Cardiac muscle cell (in vitro differentiated cells and primary cell): Measurements from ENCODE around the gene PSMA5. TPM values are rescaled to one million over a fixed set of nuclear protein-coding genes. Genes with fewer than 3 reads are reported as not detected.
A peak's percentile ranks its signal among the peaks of the same experiment; 100 is the strongest.

Experiments used
- DNase-seq, 2 donors: peaks; one replicate each; pipeline versions ENCODE4 v3.0.0 to v3.0.0-alpha.2; 2010 to 2017; ENCODE audit warnings: low read depth in 1 of 2, low spot score in 1 of 2
- H3K27ac ChIP-seq: fragments of 200-600 bp; sonication (generic); 2 replicates; pipeline ENCODE4 v1.5.1; 2016
- H3K27me3 ChIP-seq: fragments of 200-600 bp; sonication (generic); 2 replicates; pipeline ENCODE4 v1.6.0; 2016; ENCODE audit warnings: control low read depth
- H3K36me3 ChIP-seq: fragments of 200-600 bp; sonication (generic); 2 replicates; pipeline ENCODE4 v1.5.1; 2016; ENCODE audit warnings: control low read depth
- H3K4me1 ChIP-seq: fragments of 200-600 bp; sonication (generic); 2 replicates; pipeline ENCODE4 v1.8.1; 2017; ENCODE audit warnings: low read depth, mild to moderate bottlenecking, mixed run types
- H3K4me3 ChIP-seq: fragments of 200-600 bp; sonication (generic); 2 replicates; pipeline ENCODE4 v1.5.1; 2016; ENCODE audit warnings: mild to moderate bottlenecking
- H3K9me3 ChIP-seq: fragments of 200-600 bp; sonication (generic); 2 replicates; pipeline ENCODE4 v1.5.1; 2017; ENCODE audit warnings: low read depth, mild to moderate bottlenecking, control low read depth
- CTCF ChIP-seq: IDR thresholded peaks from 2 replicates; pipeline ENCODE4 v1.5.1; 2012; ENCODE audit warnings: low read depth, mild to moderate bottlenecking, low read length
- polyA plus RNA-seq: library from polyadenylated mRNA; unstranded; fragments of >200 nt; fragmentation: Nextera tagmentation; extraction: Ambion mirVana; gene quantifications from 2 replicates; pipeline ENCODE4 v1.2.1, GENCODE V29; 2016
- total RNA-seq: library from RNA; depleted of rRNA; stranded (reverse); fragments of >200 nt; gene quantifications from 2 replicates; pipeline ENCODE4 v1.2.3, GENCODE V29; 2016

Gene PSMA5
- total and polyA plus RNA-seq, 2 experiments from 2014 or later = 24.8 to 103 TPM

- peak in 1 of 2 donors; percentile 35 for DNase-seq
- H3K9me3 ChIP-seq = no peaks in the 10 kb centered on the region
- H3K27ac ChIP-seq = peak overlapping the region; percentile 82
- H3K4me3 ChIP-seq = peak overlapping the region; percentile 89
- H3K4me1 ChIP-seq = peaks cover 12% of the 10 kb centered on the region
- no peaks in the 10 kb centered on the region for H3K27me3 ChIP-seq
- TF ChIP-seq CTCF = no peak
- H3K36me3 ChIP-seq = peaks cover 7% of the 10 kb centered on the region
Observed at GRCh38 chr1:109425391-109426280, 612 bp downstream of the PSMA5 start.

DNA sequence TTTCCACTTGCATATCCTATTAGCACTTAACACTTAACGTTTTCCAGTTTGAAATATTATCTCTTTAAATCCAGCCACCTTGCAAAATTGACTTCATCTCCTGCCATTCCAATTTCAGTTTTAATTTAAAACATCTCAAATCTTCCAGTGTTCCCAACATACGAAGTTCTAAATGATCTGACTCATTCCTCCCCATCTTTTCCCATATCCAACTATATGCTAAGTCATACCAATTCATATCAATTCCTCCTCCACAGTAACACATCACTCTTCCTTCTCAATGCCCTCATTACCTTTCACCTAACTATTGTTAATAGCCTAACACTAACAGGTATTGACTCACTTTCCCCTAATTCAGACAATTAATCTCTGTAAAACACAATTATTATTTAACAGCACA is 2.8 kb downstream of the PSMA5 start:
- H3K4me3 ChIP-seq = no peak overlapping the region
- no peak for DNase-seq
- H3K9me3 ChIP-seq = no peaks in the 10 kb centered on the region
- peaks cover 12% of the 10 kb centered on the region for H3K4me1 ChIP-seq
- no peaks in the 10 kb centered on the region for H3K27me3 ChIP-seq
- no peak overlapping the region for H3K27ac ChIP-seq
- peaks cover 18% of the 10 kb centered on the region for H3K36me3 ChIP-seq
- TF ChIP-seq CTCF = no peak

DNA sequence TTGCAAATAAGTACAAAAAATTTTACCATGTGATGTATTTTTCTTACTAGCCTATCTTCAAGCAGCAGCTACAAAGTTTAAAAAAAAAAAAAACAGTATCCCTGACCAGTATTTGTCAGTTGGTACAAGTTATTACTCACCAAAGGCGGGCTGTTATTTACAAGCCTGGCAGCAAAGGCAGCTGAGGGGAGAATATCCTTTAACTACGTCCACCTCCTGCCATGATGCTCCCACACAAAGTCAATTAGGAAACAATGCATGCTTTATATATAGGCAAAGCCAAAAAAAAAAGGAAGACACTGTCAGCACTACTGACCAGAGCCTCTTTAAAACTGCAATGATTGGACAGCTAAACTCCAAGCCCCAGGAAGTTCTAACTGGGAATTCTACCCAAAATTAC is 13.7 kb downstream of the PSMA5 start:
- peak in 1 of 2 donors; percentile 36 for DNase-seq
- Histone ChIP-seq H3K27ac (no peak overlapping the region), H3K36me3 (peaks cover 69% of the 10 kb centered on the region), H3K9me3 (no peaks in the 10 kb centered on the region), H3K4me1 (no peaks in the 10 kb centered on the region), H3K4me3 (no peak overlapping the region), H3K27me3 (no peaks in the 10 kb centered on the region)
- TF ChIP-seq CTCF = no peak

DNA sequence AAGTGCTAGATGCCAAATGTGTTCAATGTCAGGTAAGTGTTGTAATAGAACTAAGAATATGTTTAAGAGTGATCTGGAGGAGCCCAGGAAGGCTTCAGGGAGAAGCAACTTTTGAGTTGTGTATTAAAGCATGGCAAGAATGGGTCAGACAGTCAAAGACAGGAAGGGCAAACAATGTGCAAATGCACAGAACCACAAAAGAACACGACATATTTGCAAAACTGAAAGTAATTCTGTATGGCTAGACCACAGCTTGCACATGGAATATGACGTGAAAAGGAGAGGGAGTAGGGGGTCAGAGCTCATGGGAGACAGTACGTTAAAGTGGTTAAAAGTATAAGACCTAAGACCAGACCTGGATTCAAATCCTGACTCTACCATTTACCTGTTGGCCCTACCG is 21.4 kb downstream of the PSMA5 start:
- Histone ChIP-seq H3K9me3 (no peaks in the 10 kb centered on the region), H3K4me3 (no peak overlapping the region), H3K36me3 (peaks cover 36% of the 10 kb centered on the region), H3K4me1 (no peaks in the 10 kb centered on the region), H3K27ac (no peak overlapping the region), H3K27me3 (no peaks in the 10 kb centered on the region)
- no peak for TF ChIP-seq CTCF
- DNase-seq = no peak

GRCh38 chr1:109402025-109402424 is 24.2 kb downstream of the PSMA5 start:
- Histone ChIP-seq H3K4me1 (peaks cover 9% of the 10 kb centered on the region), H3K4me3 (no peak overlapping the region), H3K9me3 (no peaks in the 10 kb centered on the region), H3K36me3 (peaks cover 18% of the 10 kb centered on the region), H3K27me3 (no peaks in the 10 kb centered on the region), H3K27ac (no peak overlapping the region)
- DNase-seq = no peak
- TF ChIP-seq CTCF = no peak
